H1 (cell line): ENCODE data around the gene SNCAIP.

Source experiments
- CHD2 ChIP-seq: IDR thresholded peaks from 2 replicates; pipeline ENCODE4 v1.6.1; 2012; ENCODE audit warnings: low read length, improper control_type of control experiment
- EP300 ChIP-seq, 2 experiments: IDR thresholded peaks; 1 replicate in 1 of 2; 2 replicates in 1 of 2; pipeline ENCODE4 v1.6.1; 2011 to 2012; ENCODE audit warnings: low read depth in 2 of 2, low read length in 2 of 2, mild to moderate bottlenecking in 2 of 2, borderline replicate concordance in 1 of 2, inconsistent platforms in 1 of 2, moderate library complexity in 1 of 2
- EZH2 ChIP-seq: fragments of 200-600 bp; sonication (generic); IDR thresholded peaks from 2 replicates; pipeline ENCODE4 v1.7.1; 2012; ENCODE audit warnings: low read depth, mild to moderate bottlenecking, moderate library complexity, low read length, inconsistent platforms; ENCODE audit not compliant: severe bottlenecking
- NRF1 ChIP-seq: IDR thresholded peaks from 2 replicates; pipeline ENCODE4 v1.6.1; 2011; ENCODE audit warnings: mild to moderate bottlenecking, low read depth, low read length, improper control_type of control experiment
- POLR2A ChIP-seq, 2 experiments: IDR thresholded peaks; 1 replicate in 1 of 2; 2 replicates in 1 of 2; pipeline ENCODE4 v1.6.1; 2011; ENCODE audit warnings: low read depth in 2 of 2, low read length in 2 of 2, mild to moderate bottlenecking in 2 of 2; ENCODE audit errors: control extremely low read depth in 1 of 2
- POU5F1 ChIP-seq: IDR thresholded peaks from 2 replicates; pipeline ENCODE4 v1.6.1; 2011; ENCODE audit warnings: low read depth, mild to moderate bottlenecking, low read length, moderate library complexity
- RAD21 ChIP-seq, 2 experiments: IDR thresholded peaks in 1 of 2; conservative IDR thresholded peaks in 1 of 2; 2 replicates each; pipeline ENCODE4 v1.6.1; 2011; ENCODE audit warnings: low read depth in 2 of 2, low read length in 2 of 2, improper control_type of control experiment in 1 of 2, inconsistent platforms in 1 of 2, mild to moderate bottlenecking in 1 of 2, moderate library complexity in 1 of 2
- RNF2 ChIP-seq: fragments of 200-900, 300-1000 bp; sonication (generic); IDR thresholded peaks from 2 replicates; pipeline ENCODE4 v1.7.1; 2016; ENCODE audit warnings: borderline replicate concordance, low read depth, mild to moderate bottlenecking, antibody characterized with exemption, low read length; ENCODE audit not compliant: poor library complexity, severe bottlenecking; ENCODE audit errors: missing control alignments
- SUZ12 ChIP-seq: fragments of 200-600 bp; sonication (generic); IDR thresholded peaks from 2 replicates; pipeline ENCODE4 v1.6.1; 2012; ENCODE audit warnings: mild to moderate bottlenecking, inconsistent platforms, low read length, moderate library complexity, mixed read lengths
- ZNF274 ChIP-seq: IDR thresholded peaks from 2 replicates; pipeline ENCODE4 v1.7.0; 2012; ENCODE audit warnings: low read length, borderline replicate concordance; ENCODE audit errors: extremely low read depth
- TF ChIP-seq, protein P1 (sequence below), 3 experiments: IDR thresholded peaks; 1 replicate in 2 of 3; 2 replicates in 1 of 3; pipeline versions ENCODE4 v1.5.1 to v1.6.1; 2011; ENCODE audit warnings: low read length in 3 of 3, mild to moderate bottlenecking in 3 of 3, inconsistent platforms in 2 of 3, low read depth in 1 of 3, moderate library complexity in 1 of 3; ENCODE audit not compliant: insufficient read depth in 1 of 3; ENCODE audit errors: control extremely low read depth in 1 of 3
- TF ChIP-seq, protein P2 (sequence below): IDR thresholded peaks from 2 replicates; pipeline ENCODE4 v1.6.1; 2011; ENCODE audit warnings: low read length, improper control_type of control experiment

DNA sequence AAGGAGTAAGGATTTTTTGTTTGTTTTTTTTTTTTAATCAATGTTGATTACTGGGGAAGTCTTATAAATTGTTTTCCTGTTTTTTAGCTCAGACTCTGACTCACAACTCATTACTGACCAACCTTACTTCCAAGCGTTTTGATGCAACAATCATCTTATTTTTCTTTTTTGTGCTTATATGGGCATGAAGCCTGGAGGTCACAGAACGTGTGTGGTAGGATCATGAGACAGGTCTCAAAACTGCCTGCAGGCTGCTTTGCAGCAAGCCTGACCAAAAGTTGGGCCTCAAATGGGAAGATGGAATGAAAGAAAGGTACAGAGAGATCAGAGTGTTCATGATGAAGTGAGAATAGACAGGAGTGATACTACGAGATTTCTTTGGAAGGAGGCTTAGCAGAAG lies 38.5 kb downstream of the SNCAIP start:
- TF ChIP-seq, protein P1, sequence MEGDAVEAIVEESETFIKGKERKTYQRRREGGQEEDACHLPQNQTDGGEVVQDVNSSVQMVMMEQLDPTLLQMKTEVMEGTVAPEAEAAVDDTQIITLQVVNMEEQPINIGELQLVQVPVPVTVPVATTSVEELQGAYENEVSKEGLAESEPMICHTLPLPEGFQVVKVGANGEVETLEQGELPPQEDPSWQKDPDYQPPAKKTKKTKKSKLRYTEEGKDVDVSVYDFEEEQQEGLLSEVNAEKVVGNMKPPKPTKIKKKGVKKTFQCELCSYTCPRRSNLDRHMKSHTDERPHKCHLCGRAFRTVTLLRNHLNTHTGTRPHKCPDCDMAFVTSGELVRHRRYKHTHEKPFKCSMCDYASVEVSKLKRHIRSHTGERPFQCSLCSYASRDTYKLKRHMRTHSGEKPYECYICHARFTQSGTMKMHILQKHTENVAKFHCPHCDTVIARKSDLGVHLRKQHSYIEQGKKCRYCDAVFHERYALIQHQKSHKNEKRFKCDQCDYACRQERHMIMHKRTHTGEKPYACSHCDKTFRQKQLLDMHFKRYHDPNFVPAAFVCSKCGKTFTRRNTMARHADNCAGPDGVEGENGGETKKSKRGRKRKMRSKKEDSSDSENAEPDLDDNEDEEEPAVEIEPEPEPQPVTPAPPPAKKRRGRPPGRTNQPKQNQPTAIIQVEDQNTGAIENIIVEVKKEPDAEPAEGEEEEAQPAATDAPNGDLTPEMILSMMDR (IDR thresholded peaks at IDR 0.05; ENCODE audit: control extremely low read depth in 1 of 3, insufficient read depth in 1 of 3, low read depth in 1 of 3, low read length in 3 of 3): no peak
- no peak for TF ChIP-seq POLR2A (IDR thresholded peaks at IDR 0.05; ENCODE audit: control extremely low read depth in 1 of 2, low read depth in 2 of 2, low read length in 2 of 2)
- TF ChIP-seq RNF2: no peak
- no peak for TF ChIP-seq EZH2
- no peak for TF ChIP-seq CHD2
- TF ChIP-seq SUZ12: no peak
- TF ChIP-seq ZNF274: no peak
- TF ChIP-seq NRF1: no peak
- TF ChIP-seq EP300 (IDR thresholded peaks at IDR 0.05; ENCODE audit: borderline replicate concordance in 1 of 2, low read depth in 2 of 2, low read length in 2 of 2): no peak
- TF ChIP-seq, protein P2, sequence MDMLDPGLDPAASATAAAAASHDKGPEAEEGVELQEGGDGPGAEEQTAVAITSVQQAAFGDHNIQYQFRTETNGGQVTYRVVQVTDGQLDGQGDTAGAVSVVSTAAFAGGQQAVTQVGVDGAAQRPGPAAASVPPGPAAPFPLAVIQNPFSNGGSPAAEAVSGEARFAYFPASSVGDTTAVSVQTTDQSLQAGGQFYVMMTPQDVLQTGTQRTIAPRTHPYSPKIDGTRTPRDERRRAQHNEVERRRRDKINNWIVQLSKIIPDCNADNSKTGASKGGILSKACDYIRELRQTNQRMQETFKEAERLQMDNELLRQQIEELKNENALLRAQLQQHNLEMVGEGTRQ: no peak
- no peak for TF ChIP-seq RAD21 (IDR thresholded peaks at IDR 0.05 in 1 of 2, conservative IDR thresholded peaks at IDR 0.05 in 1 of 2; ENCODE audit: low read depth in 2 of 2, low read length in 2 of 2)
- no peak for TF ChIP-seq POU5F1
